Epithelial cell of proximal tubule (primary cell): Measurements from ENCODE around the gene SLC22A14. TPM values are rescaled to one million over a fixed set of nuclear protein-coding genes. Genes with fewer than 3 reads are reported as not detected.

Experiments used
- DNase-seq: peaks from one replicate; pipeline ENCODE4 v3.0.0-alpha.2; 2011; ENCODE audit warnings: low read depth
- H3K4me3 ChIP-seq: 2 replicates; pipeline ENCODE4 v1.5.1; 2011; ENCODE audit warnings: low read depth, mild to moderate bottlenecking, low read length
- CTCF ChIP-seq: conservative IDR thresholded peaks from 2 replicates; pipeline ENCODE4 v1.5.1; 2012; ENCODE audit warnings: low read depth, mild to moderate bottlenecking, low read length
- total RNA-seq: library from RNA; depleted of rRNA; stranded (reverse); fragments of >200 nt; gene quantifications from 2 replicates; pipeline ENCODE4 v1.2.3, GENCODE V29; 2015

Gene SLC22A14
- total RNA-seq, 1 donor from 2014 or later = not detected

- no peak for DNase-seq
- TF ChIP-seq CTCF = no peak
- no peak overlapping the region for H3K4me3 ChIP-seq
Measured at GRCh38 chr3:38313695-38314094, 31.6 kb downstream of the SLC22A14 start.

- no peak for TF ChIP-seq CTCF
- DNase-seq = no peak
- H3K4me3 ChIP-seq = no peak overlapping the region
Measured at GRCh38 chr3:38314112-38314763, 32.1 kb downstream of the SLC22A14 start.

GRCh38 chr3:38314764-38315487, 32.8 kb downstream of the SLC22A14 start:
- TF ChIP-seq CTCF = no peak
- H3K4me3 ChIP-seq = no peak overlapping the region
- no peak for DNase-seq

- H3K4me3 ChIP-seq = no peak overlapping the region
- TF ChIP-seq CTCF = no peak
- no peak for DNase-seq
Measured at GRCh38 chr3:38315488-38316230, 33.6 kb downstream of the SLC22A14 start.

- DNase-seq = no peak
- no peak overlapping the region for H3K4me3 ChIP-seq
- no peak for TF ChIP-seq CTCF
Measured at GRCh38 chr3:38316356-38317191, 34.5 kb downstream of the SLC22A14 start.

- no peak overlapping the region for H3K4me3 ChIP-seq
- no peak for TF ChIP-seq CTCF
- DNase-seq = no peak
Measured at GRCh38 chr3:38317192-38317759, 35.2 kb downstream of the SLC22A14 start.
